Astrocyte (in vitro differentiated cells and primary cell): ENCODE data around the gene ZNF627. TPM values are rescaled to one million over a fixed set of nuclear protein-coding genes. Genes with fewer than 3 reads are reported as not detected.
"Not testable (repeated sequence)": the region's sequence is repeated elsewhere in the genome, so short reads cannot be mapped to it uniquely, and the experiment has no call there.

Experiments used
- DNase-seq: peaks from one replicate; pipeline ENCODE4 v3.0.0-alpha.2; 2010; ENCODE audit warnings: low read depth
- FAIRE-seq: peaks from 2 replicates; lab custom pipeline; 2011; peaks lifted over from hg19 to GRCh38; lab: Jason Lieb, UNC
- H2AFZ ChIP-seq: 2 replicates; pipeline ENCODE4 v1.6.0; 2012; ENCODE audit warnings: low read depth, low read length, inconsistent platforms
- H3K27ac ChIP-seq: 2 replicates; pipeline ENCODE4 v1.5.1; 2011; ENCODE audit warnings: low read depth, low read length, inconsistent platforms
- H3K27me3 ChIP-seq: 2 replicates; pipeline ENCODE4 v1.6.0; 2011; ENCODE audit warnings: low read length, inconsistent platforms; ENCODE audit not compliant: insufficient read depth
- H3K36me3 ChIP-seq: 2 replicates; pipeline ENCODE4 v1.5.1; 2011; ENCODE audit warnings: low read length, inconsistent platforms; ENCODE audit not compliant: insufficient read depth
- H3K4me1 ChIP-seq: 2 replicates; pipeline ENCODE4 v1.5.1; 2011; ENCODE audit warnings: low read length, inconsistent platforms; ENCODE audit not compliant: insufficient read depth
- H3K4me2 ChIP-seq: 2 replicates; pipeline ENCODE4 v1.6.0; 2012; ENCODE audit warnings: low read length, inconsistent platforms
- H3K4me3 ChIP-seq: 2 replicates; pipeline ENCODE4 v1.5.1; 2011; ENCODE audit warnings: low read depth, mild to moderate bottlenecking, low read length, inconsistent platforms; ENCODE audit not compliant: insufficient read depth
- H3K79me2 ChIP-seq: 2 replicates; pipeline ENCODE4 v1.6.0; 2012; ENCODE audit warnings: mild to moderate bottlenecking, low read length, inconsistent platforms; ENCODE audit not compliant: insufficient read depth
- H3K9ac ChIP-seq: 2 replicates; pipeline ENCODE4 v1.6.0; 2012; ENCODE audit warnings: mild to moderate bottlenecking, low read length, inconsistent platforms
- H3K9me3 ChIP-seq: 2 replicates; pipeline ENCODE4 v1.5.1; 2012; ENCODE audit warnings: low read depth, mild to moderate bottlenecking, low read length, inconsistent platforms; ENCODE audit not compliant: insufficient read depth
- H4K20me1 ChIP-seq: 2 replicates; pipeline ENCODE4 v1.6.0; 2012; ENCODE audit warnings: low read length, inconsistent platforms; ENCODE audit not compliant: insufficient read depth
- H3K27ac Mint-ChIP-seq: one replicate; pipeline ENCODE4 v1.8.0; 2021; ENCODE audit warnings: mild to moderate bottlenecking, mixed read lengths; ENCODE audit not compliant: unreplicated experiment
- H3K27me3 Mint-ChIP-seq: one replicate; pipeline ENCODE4 v1.8.0; 2021; ENCODE audit warnings: low read depth, mixed read lengths; ENCODE audit not compliant: unreplicated experiment
- H3K36me3 Mint-ChIP-seq: one replicate; pipeline ENCODE4 v1.8.0; 2021; ENCODE audit warnings: low read depth, mixed read lengths; ENCODE audit not compliant: unreplicated experiment
- H3K4me1 Mint-ChIP-seq: one replicate; pipeline ENCODE4 v1.8.0; 2021; ENCODE audit warnings: low read depth, mixed read lengths; ENCODE audit not compliant: unreplicated experiment
- H3K4me3 Mint-ChIP-seq: one replicate; pipeline ENCODE4 v1.8.0; 2021; ENCODE audit warnings: mild to moderate bottlenecking, moderate library complexity, mixed read lengths; ENCODE audit not compliant: unreplicated experiment
- H3K9me3 Mint-ChIP-seq: one replicate; pipeline ENCODE4 v1.8.0; 2021; ENCODE audit warnings: mild to moderate bottlenecking, mixed read lengths; ENCODE audit not compliant: unreplicated experiment
- CTCF ChIP-seq: IDR thresholded peaks from 2 replicates; pipeline ENCODE4 v1.5.1; 2011; ENCODE audit warnings: low read depth, mild to moderate bottlenecking, inconsistent platforms, low read length, moderate library complexity; ENCODE audit not compliant: insufficient read depth
- EZH2 ChIP-seq: IDR thresholded peaks from 2 replicates; pipeline ENCODE4 v1.6.1; 2012; ENCODE audit warnings: mild to moderate bottlenecking, low read length, inconsistent platforms; ENCODE audit not compliant: insufficient read depth
- total RNA-seq: library from RNA; stranded (reverse); gene quantifications from 2 replicates; pipeline ENCODE4 v1.2.1, GENCODE V29; 2021

ZNF627 gene
- total RNA-seq, 1 donor from 2014 or later: 20.5 TPM

GRCh38 chr19:11617180-11618062 is 20.1 kb downstream of the ZNF627 start:
- Histone ChIP-seq H3K27ac (no peak overlapping the region), H2AFZ (no peak overlapping the region), H3K9me3 (peaks cover 64% of the 10 kb centered on the region), H3K36me3 (peaks cover 62% of the 10 kb centered on the region), H3K4me3 (peak overlapping the region; percentile 0), H3K79me2 (peaks cover 38% of the 10 kb centered on the region), H3K4me1 (no peaks in the 10 kb centered on the region), H3K27me3 (no peaks in the 10 kb centered on the region), H4K20me1 (peaks cover 20% of the 10 kb centered on the region), H3K9ac (no peak overlapping the region), H3K4me2 (no peak overlapping the region)
- no peak overlapping the region for H3K27ac Mint-ChIP-seq
- no peak overlapping the region for H3K4me3 Mint-ChIP-seq
- H3K36me3 Mint-ChIP-seq: peaks cover 75% of the 10 kb centered on the region
- no peak for FAIRE-seq
- H3K27me3 Mint-ChIP-seq: no peaks in the 10 kb centered on the region
- peaks cover 58% of the 10 kb centered on the region for H3K9me3 Mint-ChIP-seq
- DNase-seq: no peak
- TF ChIP-seq EZH2: no peak
- no peak for TF ChIP-seq CTCF
- H3K4me1 Mint-ChIP-seq: peaks cover 2% of the 10 kb centered on the region

GRCh38 chr19:11620553-11620952 is 23.3 kb downstream of the ZNF627 start:
- peaks cover 53% of the 10 kb centered on the region for H3K9me3 ChIP-seq
- H3K4me3 Mint-ChIP-seq: no peak overlapping the region

GRCh38 chr19:11622401-11622800 is 25.1 kb downstream of the ZNF627 start:
- H2AFZ ChIP-seq, H3K4me3 Mint-ChIP-seq, H3K4me3 ChIP-seq, FAIRE-seq, H3K9ac ChIP-seq, H3K4me1 ChIP-seq, H3K27me3 ChIP-seq, H3K27me3 Mint-ChIP-seq, H3K27ac ChIP-seq, H3K4me2 ChIP-seq: not testable (repeated sequence)
- Histone ChIP-seq H3K9me3 (peaks cover 40% of the 10 kb centered on the region), H4K20me1 (peaks cover 15% of the 10 kb centered on the region), H3K36me3 (peaks cover 37% of the 10 kb centered on the region), H3K79me2 (peaks cover 14% of the 10 kb centered on the region)
- peak overlapping the region; percentile 7 for H3K27ac Mint-ChIP-seq
- H3K9me3 Mint-ChIP-seq: peaks cover 39% of the 10 kb centered on the region
- H3K36me3 Mint-ChIP-seq: peaks cover 54% of the 10 kb centered on the region
- peak; percentile 14 for DNase-seq
- peaks cover 13% of the 10 kb centered on the region for H3K4me1 Mint-ChIP-seq

More at GRCh38 chr19:11620553-11620952, 23.3 kb downstream of the ZNF627 start:
- Histone ChIP-seq H3K79me2 (peaks cover 16% of the 10 kb centered on the region), H4K20me1 (peaks cover 20% of the 10 kb centered on the region), H3K9ac (no peak overlapping the region), H3K4me1 (peaks cover 6% of the 10 kb centered on the region), H3K27ac (no peak overlapping the region), H2AFZ (no peak overlapping the region), H3K4me3 (no peak overlapping the region), H3K4me2 (no peak overlapping the region), H3K36me3 (peaks cover 52% of the 10 kb centered on the region), H3K27me3 (peaks cover 3% of the 10 kb centered on the region)
- Mint-ChIP-seq H3K27ac (no peak overlapping the region), H3K4me1 (peaks cover 13% of the 10 kb centered on the region), H3K36me3 (peaks cover 72% of the 10 kb centered on the region), H3K27me3 (no peaks in the 10 kb centered on the region), H3K9me3 (peaks cover 53% of the 10 kb centered on the region)
- TF ChIP-seq CTCF: no peak
- no peak for TF ChIP-seq EZH2
- no peak for DNase-seq
- FAIRE-seq: no peak
